Stimulated activated CD4-positive, alpha-beta T cell treated with anti-CD3 and anti-CD28 coated beads, Interleukin-15, amount 100 ng/mL, for 1 hour (primary cell): ENCODE measurements around the gene IMP3.
A peak's percentile ranks its signal among the peaks of the same experiment; 100 is the strongest.
"Not testable (repeated sequence)": the region's sequence is repeated elsewhere in the genome, so short reads cannot be mapped to it uniquely, and the experiment has no call there.

Experiments
- DNase-seq, 2 donors: peaks; one replicate each; pipeline ENCODE4 v3.0.0-alpha.2; 2020; ENCODE audit warnings: low read depth in 1 of 2, low spot score in 1 of 2

IMP3 gene

DNA sequence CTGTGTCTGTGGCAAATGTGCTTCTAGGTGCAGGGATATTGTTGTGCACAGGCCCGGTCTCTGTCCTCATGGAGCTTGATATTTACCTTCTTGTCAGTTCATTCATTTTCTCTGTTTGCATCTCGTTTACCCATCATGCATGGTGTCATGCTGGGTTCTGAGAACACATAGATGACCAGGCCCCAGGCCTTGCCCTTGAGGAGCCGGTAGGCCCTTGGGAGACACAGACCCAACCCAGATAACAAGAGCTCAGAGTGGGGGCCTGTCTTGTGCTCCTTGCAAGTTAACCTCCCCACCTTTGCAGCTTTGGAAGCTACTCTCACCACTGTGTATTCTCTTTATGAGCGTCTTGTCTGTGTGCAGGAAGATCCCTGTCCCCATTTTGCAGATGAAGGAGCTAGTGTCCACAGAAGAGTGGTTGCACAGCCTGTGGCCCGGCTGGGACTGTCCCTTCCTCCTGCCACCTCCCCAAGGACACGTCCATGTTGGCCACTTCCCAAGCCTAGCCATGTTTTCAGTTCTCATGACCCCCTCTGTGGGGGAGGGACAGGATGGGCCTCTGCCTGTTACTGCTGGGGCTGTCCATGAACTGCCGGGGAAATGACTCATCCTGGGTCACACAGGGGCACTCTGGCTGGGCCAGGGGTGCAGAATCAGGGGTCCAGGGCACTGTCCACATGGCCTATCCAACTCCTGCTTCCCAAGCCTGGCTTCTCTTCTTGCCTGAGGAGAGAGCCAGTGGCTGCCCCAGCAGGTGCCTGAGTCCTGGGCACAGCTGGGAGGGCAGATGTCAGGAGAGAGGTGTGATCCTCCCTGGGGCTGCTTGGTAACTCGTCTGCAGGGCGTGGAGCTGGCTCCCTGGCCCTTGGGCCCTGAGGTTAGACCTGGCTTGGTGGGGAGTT, 11.1 kb upstream of the IMP3 start:
- DNase-seq = no peak

GRCh38 chr15:75649848-75650247, 9.8 kb upstream of the IMP3 start:
- DNase-seq = no peak

- no peak for DNase-seq
These were observed 9.2 kb upstream of the IMP3 start for GRCh38 chr15:75649045-75649761.

GRCh38 chr15:75648156-75649000, 8.4 kb upstream of the IMP3 start:
- DNase-seq = no peak

DNA sequence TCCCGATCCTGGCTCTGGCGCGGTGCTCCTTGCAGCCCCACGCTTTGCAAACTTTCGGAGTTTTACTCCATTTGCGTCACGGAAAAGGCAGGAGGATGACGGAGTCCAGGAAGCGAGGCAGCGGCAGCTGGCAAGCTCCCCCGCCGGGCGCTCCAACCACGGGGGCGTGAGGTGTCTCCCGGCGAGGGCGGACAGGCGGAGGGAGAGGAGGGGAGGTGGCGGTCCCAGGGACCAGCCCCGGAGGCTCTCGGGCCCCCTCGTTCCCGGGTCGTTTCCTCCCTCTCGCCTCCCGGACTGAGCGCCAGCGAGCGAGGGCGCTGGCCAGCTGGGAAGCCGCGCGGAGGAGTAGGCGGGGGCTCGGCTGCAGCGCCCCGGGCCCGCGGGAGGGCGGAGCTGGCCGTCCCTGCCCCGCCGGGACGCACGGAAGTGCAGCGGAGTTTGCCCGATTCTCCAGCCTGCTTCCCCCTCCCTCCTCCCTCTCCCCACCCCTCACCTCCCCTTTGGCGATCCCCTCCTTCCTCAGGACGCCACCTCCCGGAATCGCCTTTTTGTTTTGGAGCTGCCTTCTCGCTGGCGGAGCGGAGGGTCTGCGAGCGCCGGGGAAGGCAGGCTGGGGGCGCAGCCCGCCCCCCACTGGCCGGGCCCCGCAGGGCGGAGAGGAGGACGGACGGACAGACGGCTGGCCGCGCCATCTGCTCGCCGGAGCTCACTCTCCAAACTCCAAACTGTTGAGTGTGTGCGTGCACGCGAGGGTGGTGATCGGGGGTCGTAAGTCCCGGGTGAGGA, 7.5 kb upstream of the IMP3 start, which contains the start of gene SNX33:
Gene SNX33, plus strand, starts transcription at position 543 of the 786 bp plus-strand sequence. CDS start 1,191 bp downstream, outside the sequence.
- peak; percentile 33 to 37 for DNase-seq

- no peak for DNase-seq
These were observed 6.9 kb upstream of the IMP3 start for GRCh38 chr15:75646944-75647364.

DNA sequence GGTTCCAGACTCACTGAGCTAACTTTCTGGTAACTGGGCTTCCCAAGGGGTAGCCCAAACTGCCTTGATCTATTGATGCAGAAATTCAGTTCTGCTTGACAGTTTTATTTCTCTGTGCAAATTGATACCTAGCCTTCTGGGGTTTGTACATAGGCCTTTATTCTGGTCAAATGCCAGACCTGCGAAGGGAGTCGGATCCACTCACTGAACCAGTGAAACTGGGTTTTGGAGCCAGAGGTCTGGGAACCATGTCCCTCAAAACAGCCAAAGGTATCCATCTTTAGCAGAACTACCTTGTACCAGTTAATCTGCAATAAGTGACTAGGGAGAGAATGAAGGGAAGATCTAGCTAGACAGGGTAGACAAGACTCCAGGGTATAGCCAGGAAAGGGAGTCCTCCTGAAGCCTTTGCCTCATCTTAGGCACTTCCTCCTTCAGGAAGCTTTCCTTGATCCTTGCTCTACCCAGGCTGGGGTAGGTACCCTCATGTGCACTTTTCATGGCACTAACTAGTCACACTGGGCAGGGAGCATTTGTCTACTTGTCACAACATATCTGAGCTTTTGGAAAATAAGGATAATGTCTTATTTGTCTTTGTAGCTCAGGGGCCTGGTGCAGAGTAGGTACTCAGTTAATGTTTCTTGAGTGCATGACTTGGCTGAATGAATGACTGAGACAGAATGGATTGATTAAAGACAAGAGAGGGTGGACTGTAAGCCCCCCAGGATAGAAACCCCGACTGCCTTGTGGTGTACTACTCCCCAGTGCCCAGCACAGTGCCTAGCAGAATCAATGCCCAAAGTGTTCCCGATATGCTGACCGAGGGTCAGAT, 6.3 kb upstream of the IMP3 start:
- DNase-seq = no peak

DNA sequence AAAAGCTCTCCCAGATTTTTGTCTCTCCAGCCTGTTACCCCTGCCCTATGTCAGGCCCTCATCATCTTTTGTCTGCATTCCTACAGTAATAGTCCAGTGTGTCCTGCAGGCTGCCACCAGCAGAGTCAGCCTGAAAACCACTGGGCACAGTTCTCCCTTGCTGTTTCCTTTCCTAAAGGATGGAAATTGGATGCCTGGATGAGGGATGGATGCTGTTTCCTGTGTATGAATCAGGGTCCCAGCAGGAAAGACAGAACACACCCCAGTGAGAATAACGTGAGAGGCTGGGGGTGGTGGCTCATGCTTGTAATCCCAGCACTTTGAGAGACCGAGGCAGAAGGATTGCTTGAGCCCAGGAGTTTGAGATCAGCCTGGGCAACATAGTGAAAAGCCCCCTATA, 4.4 kb upstream of the IMP3 start:
- no peak for DNase-seq

DNA sequence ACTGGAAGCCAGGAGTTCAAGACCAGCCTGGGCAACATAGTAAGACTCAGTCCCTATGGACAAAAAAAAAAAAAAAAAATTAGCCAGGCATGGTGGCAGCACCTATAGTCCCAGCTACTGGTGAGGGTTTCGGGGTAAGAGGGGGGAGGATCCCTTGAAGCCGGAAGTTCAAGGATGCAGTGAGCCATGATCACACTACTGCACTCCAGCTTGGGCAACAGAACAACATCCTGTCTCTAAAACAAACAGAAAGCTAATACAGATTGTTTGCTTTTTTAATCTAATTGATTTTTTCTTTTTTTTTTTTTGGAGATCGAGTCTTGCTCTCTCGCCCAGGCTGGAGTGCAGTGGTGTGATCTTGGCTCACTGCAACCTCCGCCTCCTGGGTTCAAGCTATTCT, 1.6 kb upstream of the IMP3 start:
- DNase-seq = no peak

- no peak for DNase-seq
These were observed 1.1 kb upstream of the IMP3 start for GRCh38 chr15:75641179-75641503.

DNA sequence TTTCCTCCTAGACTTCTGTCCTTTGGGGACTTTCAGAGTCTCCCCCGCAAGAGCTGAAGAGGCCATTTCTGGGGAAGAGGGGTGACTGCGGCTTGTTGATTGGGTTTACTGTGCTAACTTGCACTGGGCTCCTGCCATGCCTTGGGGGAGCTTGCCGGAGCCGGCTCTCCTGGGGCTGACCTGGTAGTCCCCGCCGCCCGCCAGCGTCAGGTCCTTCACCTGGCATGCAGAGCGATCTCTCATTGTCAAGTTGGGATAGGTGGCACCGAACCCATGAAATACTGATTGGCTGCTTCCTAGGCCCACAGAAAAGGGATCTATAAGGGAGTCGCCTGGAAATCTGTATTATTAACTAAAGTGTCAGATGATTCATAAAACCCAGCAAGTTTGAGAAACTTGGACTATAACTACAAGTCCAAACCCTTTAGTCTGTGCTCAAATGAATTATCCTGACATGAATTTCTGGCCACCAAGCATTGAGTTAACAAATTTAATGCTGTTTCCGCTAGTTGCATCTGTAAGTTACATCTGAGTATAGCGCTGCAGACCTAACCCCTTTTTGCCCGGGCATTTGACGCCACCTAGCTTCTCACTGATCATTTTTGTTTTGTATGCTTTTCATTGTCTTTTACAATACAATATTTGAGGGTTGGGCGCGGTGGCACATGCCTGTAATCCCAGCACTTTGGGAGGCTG, 607 bp upstream of the IMP3 start:
- DNase-seq = peak in 1 of 2 donors; percentile 16

DNA sequence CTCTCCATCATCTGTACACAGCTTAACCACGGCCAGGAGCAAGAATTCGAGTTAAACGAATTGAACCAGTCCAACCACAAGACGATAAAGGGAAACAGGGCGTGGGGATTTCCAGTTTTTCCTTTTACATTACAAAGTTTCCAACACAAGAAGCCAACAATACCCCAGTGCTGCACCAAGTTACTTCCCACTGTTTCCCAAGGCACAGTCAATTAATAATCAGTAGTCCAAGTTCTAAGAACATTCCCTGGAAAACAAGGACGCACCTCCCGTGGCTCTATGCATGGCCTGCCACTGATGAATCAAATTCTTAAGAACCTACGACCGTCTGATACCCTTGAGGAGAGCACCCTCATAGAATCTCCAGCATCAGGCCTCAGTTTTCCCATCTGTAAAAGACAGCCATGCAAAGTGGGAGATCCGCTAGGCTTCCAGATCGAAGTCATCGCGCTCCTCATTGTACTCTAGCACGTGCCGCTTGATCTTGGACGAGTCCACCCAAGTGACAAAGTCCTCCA, 774 bp downstream of the IMP3 start:
- no peak for DNase-seq

- DNase-seq = no peak
These were observed 2.6 kb downstream of the IMP3 start for GRCh38 chr15:75637245-75638009.

DNA sequence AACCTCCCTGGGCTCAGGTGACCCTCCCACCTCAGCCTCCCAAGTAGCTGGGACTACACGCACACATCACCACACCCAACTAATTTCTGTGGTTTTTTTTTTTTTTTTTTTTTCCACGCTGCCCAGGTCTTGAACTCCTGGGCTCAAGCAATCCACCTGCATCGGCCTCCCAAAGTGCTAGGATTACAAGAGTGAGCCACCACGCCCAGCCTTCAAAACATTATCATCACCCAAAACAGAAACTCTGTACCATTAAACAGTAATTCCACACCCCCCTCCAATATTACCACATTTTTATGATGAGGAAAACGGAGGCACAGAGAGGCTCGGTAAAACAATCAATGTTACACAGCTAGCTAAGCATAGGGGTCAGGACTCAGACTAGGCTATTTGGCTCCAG, 4.0 kb downstream of the IMP3 start:
- no peak for DNase-seq

- not testable (repeated sequence) for DNase-seq
These were observed 6.1 kb downstream of the IMP3 start for GRCh38 chr15:75633922-75634321.

DNA sequence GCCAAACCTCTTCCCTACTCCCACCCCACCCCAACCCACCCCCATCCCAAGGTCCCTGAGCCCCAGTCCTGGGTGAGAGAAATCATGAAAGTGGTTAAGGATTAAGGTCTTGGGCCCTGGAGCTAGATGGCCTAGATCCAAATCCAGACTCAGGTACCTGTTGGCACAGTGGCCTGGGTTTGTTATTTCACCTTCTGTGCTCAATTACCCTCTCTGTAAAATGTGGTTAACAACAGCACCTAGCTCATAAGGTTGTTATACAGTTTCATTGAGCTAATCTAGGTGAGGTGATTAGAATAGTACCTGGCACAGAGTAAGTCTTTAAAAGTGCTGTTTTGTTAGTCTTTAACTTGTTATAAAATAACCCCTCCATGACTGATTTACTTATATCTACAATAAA, 8.1 kb downstream of the IMP3 start:
- DNase-seq = no peak

DNA sequence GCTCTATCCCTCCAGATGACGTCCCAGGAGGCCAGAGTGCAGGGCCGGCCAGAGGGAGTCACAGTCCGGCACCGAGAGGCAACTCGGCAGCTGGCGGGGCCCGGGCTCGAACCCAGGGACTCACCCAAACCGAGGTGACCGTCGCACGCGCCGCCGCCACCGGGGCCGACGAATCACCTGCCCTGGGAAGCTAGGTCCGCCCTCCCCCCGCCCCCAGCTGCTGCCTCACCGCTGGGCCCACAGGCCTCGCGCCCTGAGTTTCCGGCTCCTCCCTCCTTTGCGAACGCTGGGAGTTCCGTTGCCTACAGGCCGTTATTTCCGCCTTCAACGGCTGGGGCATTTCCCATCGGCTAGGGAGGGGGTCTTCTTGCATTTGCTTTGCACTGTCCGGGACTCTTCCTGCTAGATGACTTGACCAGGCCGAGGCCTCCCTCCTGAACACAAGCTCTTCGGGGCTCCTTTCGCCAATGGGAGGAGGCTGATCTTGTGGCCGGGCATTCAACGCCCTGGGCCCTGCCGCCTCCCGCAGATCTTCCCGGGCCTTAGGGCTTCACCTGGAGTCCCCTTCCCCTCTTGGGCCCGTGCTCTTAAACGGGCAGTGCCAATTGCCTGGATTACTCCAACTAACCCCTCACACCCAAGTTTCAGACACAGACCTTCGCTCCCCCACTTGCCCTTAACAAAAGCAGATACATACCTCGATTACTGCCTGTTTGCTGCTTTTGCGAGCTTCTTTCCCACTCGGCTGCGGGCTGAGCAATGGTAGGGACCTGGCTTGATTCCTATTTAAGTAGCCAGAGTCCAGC, 14.3 kb downstream of the IMP3 start, which contains the start of gene SNUPN:
Gene SNUPN, minus strand, starts transcription at position 184 of the 806 bp plus-strand sequence. CDS start 4,674 bp downstream, outside the sequence.
- peak; percentile 85 to 90 for DNase-seq
